Stimulated activated naive CD4-positive, alpha-beta T cell (primary cell): ENCODE measurements around the gene F13A1.

ENCODE experiments used
- DNase-seq, 6 experiments: peaks; one replicate each; lab custom pipeline; 2025; lab: John Stamatoyannopoulos, UW

Gene F13A1

GRCh38 chr6:6319952-6320811 is at the start of gene F13A1:
Gene F13A1 (minus strand): TSS chr6:6320662. CDS start chr6:6318664, 1,998 bp downstream.
- no peak for DNase-seq

GRCh38 chr6:6368684-6369052 is 48.2 kb upstream of the F13A1 start:
- no peak for DNase-seq

GRCh38 chr6:6368040-6368683 is 47.7 kb upstream of the F13A1 start:
- DNase-seq: no peak

GRCh38 chr6:6366803-6367202 is 46.3 kb upstream of the F13A1 start:
- DNase-seq: no peak

GRCh38 chr6:6365242-6365641 is 44.8 kb upstream of the F13A1 start:
- no peak for DNase-seq

GRCh38 chr6:6362056-6362840 is 41.8 kb upstream of the F13A1 start:
- DNase-seq: no peak

- DNase-seq: no peak
These were observed 37.1 kb upstream of the F13A1 start for GRCh38 chr6:6357530-6357929.

- no peak for DNase-seq
These were observed 36.6 kb upstream of the F13A1 start for GRCh38 chr6:6357032-6357431.

- DNase-seq: no peak
These were observed 32.3 kb upstream of the F13A1 start for GRCh38 chr6:6352772-6353171.

GRCh38 chr6:6351511-6352025 is 31.1 kb upstream of the F13A1 start:
- no peak for DNase-seq

GRCh38 chr6:6350696-6351095 is 30.2 kb upstream of the F13A1 start:
- DNase-seq: no peak

- no peak for DNase-seq
These were observed 27.8 kb upstream of the F13A1 start for GRCh38 chr6:6348256-6348655.

GRCh38 chr6:6346427-6347023 is 26.1 kb upstream of the F13A1 start:
- DNase-seq: no peak

- no peak for DNase-seq
These were observed 13.0 kb upstream of the F13A1 start for GRCh38 chr6:6333501-6333900.

- no peak for DNase-seq
These were observed 12.4 kb upstream of the F13A1 start for GRCh38 chr6:6332811-6333244.

GRCh38 chr6:6331946-6332601 is 11.6 kb upstream of the F13A1 start:
- no peak for DNase-seq

GRCh38 chr6:6331393-6331792 is 10.9 kb upstream of the F13A1 start:
- DNase-seq: no peak

GRCh38 chr6:6330407-6330806 is 9.9 kb upstream of the F13A1 start:
- DNase-seq: no peak

GRCh38 chr6:6328451-6328850 is 8.0 kb upstream of the F13A1 start:
- no peak for DNase-seq

- no peak for DNase-seq
These were observed 2.9 kb upstream of the F13A1 start for GRCh38 chr6:6323352-6323751.

- DNase-seq: no peak
These were observed 439 bp upstream of the F13A1 start for GRCh38 chr6:6320901-6321300.
